ENCODE measurements around the gene IL12RB2.

- no peak for TF ChIP-seq CTCF (conservative IDR thresholded peaks at IDR 0.05)
- TF ChIP-seq EZH2 (IDR thresholded peaks at IDR 0.05; ENCODE audit: low read depth) = no peak
Measured at GRCh38 chr1:67298762-67299161, 8.9 kb upstream of the IL12RB2 start.

Data from PC-9 (cell line).